ENCODE measurements around the gene WDR72.
"Not testable (repeated sequence)": the region's sequence is repeated elsewhere in the genome, so short reads cannot be mapped to it uniquely, and the experiment has no call there.

WDR72 gene

DNA sequence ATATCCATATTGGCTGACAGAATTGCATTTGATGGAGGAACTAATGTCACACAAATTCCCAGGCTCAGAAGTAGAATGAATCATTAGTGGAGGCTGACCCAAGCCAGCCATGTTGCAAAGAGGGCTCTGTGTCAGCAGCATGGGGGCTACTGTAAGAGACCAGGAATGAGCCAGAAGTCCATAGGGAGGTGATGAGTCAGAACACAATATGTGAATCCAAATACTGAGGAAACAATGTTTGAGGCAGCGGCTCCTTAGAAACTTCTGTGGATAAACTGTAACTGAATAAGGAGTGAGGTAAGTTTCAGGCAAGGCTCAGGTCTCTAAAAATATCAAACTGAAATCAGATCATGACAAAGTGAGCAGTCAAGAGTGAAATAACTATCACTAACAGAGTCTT, 170.7 kb downstream of the WDR72 start:
- DNase-seq: no peak

DNA sequence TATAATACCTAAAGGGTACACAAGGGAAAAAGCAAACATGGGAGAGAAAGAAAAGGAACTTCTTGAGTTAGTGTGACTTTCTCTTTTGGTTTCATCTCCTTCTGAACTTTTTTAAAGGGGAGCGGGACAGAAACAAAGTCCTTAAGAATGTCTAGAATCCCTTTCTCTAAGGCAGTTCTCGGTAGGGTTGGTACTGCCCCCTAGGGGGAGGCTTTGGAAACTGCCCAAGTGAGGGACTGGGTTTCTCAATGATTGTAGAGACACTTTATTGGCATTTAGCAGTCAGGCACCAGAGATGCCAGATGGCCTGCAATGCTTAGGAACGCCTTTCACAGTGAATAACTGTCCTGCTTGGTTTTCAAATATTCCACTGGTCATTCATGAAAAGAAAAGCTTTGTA, 172.7 kb downstream of the WDR72 start:
- no peak for DNase-seq

DNA sequence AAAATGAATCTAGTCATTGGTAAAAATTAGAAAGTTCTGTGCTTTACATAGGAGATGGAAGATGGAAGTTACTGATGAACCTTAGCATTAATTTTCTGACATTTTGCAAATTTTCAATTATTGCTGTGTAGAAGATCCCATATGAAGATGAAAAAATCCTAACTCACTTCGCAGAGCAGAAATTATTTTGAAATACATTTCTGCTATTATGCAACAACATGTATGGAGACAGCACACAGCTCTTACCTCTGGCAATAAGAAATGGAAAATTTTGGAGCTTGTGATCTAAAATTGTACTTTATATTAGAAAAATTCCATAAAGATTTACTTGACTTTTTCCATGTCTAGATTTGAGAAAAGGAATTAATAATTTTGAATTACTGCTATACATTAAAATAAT, 177.9 kb downstream of the WDR72 start:
- DNase-seq: no peak

DNA sequence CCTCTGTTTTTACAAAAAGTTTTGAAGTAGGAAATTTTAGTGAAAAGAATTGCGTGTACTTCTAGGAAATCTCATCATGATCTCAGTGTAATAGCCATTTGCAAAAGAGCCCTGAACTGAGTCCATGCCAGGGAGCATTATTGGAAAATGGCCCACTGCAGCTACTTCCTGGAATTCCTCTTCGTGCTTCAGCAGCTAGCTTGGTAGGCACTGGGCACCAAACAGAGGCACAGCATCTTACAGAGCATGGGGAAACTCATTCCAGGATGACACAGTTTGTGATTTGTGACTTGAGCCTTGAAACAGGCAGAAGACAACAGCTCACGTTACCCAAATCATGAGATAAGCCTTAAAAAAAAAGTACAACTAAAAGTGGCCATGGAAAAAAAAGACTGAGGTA, 179.1 kb downstream of the WDR72 start:
- DNase-seq: no peak

DNA sequence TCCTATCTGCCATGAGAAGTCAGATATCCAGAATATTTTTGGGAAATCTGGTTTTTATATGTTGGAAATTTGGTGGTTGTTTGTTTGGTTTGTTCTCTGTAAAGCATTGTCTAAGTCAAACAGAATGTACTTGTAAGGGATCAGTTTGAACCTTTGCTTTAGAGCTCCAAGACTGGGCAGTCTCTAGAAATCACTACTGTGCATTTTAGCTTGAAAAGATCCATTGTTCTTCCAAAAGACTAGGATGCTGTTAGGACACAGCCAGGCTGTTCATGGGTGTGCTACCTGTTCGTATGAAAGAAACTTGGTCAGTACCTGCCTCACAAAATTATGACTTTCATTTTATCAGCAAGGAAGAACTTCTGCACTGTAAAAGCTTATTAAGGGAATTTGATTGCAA, 182.6 kb downstream of the WDR72 start:
- no peak for DNase-seq

DNA sequence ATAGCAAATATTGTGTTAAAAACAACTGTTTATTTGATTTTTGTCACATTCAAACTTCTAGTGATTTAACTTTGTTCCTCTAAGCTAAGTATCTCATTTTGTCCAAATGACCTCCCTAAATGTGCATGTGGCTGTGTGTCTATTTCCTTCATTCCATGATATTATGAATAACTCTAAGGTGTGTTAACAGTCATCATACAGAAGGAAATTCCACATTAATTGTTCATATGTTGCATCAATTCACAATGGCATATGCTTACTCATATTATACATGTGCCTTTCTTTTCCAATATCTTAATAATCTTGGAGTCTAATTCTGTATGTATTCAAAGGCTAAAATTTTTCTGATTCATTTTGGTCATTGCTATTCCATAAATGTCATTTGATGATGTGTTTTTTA, 186.4 kb downstream of the WDR72 start:
- no peak for DNase-seq

DNA sequence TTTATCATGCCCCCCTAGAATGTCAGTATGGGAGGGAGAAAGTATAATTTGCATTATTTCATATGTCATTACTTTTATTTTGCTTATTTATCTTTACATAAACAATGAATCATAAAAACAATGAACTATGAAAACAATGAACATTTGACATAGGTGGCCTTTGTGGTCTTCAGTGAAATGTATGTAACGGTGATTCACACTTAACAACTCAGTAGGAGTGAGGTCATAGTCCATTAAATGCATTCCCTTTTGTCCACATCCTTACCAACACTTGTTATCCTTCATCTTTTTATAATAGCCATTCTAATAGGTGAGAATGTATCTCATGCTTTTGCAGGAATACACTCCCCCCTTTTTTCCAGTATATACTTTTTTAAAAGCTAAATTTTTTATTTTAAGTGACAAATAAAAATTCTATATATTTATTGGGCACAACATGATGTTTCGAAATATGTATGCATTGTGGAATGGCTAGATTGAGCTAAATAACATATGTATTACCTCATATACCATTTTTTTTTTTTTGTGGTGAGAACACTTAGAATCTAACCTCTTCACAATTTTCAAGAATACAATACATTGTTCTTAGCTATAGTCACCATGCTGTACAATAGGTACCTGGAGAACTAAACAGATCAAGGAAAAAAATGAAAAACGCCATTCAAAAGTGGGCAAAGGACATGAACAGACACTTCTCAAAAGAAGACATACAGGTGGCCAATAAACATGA, 189.5 kb downstream of the WDR72 start:
- DNase-seq: no peak

DNA sequence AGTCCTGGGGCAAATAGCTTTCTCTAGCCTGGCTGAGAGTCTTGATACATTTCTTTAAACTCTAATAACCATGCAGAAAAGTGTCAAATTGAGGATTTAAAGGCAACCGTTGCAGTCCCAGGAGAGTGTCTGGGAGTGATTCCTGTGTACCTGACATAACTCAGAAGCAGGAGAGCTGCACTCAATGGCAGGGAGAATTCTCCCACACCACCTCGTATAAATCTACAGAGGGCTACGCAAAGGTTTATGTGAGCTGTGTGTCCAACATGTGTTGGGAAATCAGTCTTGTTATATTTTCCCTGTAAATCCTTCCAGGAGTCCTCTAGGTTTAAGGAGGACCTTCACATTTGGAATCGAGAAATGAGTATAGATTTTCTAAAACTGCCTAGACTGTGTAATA, 192.6 kb downstream of the WDR72 start:
- no peak for DNase-seq

DNA sequence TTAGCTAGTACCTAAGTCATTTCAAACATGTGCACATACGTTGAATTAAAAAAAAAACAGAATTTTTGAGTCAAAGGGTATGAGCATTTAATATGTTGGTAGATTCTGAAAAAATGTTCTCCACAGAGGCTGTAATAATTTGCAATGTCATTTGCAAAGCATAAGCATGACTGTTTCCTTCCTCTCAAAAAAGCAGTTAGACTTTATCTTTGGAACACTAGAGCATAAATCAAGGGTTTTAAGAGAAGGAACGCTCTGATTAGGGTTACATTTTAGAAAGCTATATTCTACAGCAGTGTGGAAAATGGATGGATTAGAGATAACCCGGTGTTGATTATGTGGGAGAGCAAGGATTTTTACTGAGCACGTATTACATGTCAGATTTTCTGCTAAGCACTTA, 193.7 kb downstream of the WDR72 start:
- DNase-seq: no peak

DNA sequence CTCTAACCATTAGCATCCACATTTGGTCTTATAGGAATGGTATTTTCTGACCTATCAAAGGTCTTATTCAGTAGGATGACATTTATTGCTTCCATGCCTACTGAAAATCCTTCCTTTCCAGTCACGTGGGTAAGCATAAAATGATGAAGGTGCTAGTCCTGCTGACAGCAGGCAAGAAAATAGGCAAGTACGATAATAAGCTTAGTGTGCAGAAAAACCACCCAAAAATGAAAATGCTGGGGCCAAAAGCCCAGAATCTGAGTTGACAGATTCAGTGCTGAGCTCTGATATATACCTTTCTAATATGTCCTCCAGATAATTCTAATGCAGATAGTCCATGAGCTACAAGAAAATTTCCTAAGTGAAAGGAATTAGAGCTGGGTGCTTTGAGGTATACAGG, 194.8 kb downstream of the WDR72 start:
- DNase-seq: no peak

DNA sequence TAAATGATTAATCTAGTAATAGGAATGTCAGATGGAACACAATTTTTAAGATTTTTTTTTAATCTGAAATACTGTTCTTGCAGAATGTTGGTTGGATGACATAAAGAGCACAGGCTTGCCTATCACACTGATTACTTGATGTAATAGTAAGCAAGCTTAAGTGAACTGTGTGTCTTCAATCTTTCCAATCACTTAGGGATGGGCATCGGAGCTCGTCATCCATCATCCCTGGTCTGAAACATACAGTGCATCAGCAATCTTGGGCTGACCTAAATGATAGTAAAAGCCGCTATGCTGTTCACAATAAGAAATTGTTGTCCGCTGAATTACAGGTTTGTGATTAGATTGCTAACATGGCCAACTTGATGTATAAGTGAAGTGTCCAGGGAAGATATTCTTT, 195.8 kb downstream of the WDR72 start:
- DNase-seq: no peak

DNA sequence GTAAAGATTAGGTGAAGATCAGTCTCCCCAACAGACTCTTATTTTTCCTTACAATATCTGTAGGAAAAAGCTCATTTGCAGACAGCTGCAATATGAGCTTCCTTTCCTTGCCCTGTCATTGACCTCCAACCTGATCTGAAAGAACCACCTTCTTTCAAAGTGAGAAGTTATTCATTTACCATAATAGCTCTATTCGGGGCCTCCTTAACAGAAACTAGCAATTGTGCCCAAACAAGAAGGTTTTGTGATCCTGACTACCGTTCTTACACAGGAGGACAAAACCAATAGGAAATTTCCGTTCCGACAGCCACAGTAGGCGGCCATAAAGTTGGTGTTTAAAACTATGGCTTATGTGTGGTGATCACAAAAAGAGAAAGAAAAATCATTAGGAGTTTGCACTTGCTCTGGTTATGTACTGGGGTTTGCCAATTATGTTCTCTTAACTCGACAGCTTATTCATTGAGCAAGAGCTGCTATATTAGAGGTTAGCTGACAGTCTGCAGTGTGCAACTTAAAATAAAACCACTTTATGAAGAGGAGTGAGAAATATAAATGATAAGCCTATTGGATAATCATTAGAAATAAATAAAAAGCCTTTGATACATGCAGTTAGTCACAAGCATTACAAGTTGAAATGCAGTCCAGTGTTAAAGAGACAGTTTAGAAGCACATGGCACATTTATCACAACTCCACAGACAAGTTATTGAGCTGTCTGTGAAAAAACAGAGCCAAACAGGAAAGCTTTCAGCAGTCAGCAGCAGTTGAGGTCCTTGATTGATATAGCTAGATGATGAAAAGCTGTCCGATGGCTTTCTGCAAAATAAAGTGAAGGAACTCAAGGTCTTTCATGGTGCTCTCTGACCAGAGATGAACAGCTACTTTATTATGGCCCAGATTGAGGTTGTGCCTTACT, 199.8 kb downstream of the WDR72 start:
- no peak for DNase-seq

DNA sequence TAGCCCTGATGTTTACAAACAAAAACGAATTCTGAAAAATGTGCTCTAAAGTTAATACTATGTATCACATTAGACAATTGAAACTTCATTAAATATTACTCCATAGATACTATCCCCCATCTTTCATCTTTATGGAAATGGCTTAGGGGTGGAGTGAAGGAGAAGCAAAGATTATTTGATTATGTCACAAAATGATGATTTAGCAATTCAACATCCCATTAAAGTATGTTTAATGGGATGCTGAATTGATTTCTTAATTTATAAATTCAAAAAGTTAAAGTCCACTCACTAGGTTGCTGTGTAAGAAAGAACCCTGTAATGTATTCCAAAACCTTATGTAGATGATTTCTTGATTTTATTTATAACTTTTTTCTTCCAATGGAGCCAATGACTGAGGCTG, 201.1 kb downstream of the WDR72 start:
- DNase-seq: no peak

DNA sequence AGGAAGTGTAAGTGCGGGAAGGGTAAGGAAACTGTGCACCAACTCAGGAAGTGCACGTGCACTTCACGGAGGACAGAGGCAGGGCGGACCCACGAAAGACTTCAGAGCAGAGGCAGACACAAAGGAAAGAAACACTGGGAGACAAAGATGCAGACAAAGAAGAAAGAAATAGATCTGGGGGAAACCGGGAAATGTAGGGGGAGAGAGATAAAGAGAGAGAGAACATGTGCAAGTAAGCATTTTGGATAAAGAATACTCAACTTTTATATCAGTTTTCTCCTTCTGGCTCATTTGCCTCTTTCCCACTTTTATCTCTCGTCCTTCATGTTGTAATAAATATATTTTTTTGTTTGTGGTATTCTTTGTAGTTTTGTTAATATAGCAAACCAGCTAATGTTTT, 204.2 kb downstream of the WDR72 start:
- no peak for DNase-seq

DNA sequence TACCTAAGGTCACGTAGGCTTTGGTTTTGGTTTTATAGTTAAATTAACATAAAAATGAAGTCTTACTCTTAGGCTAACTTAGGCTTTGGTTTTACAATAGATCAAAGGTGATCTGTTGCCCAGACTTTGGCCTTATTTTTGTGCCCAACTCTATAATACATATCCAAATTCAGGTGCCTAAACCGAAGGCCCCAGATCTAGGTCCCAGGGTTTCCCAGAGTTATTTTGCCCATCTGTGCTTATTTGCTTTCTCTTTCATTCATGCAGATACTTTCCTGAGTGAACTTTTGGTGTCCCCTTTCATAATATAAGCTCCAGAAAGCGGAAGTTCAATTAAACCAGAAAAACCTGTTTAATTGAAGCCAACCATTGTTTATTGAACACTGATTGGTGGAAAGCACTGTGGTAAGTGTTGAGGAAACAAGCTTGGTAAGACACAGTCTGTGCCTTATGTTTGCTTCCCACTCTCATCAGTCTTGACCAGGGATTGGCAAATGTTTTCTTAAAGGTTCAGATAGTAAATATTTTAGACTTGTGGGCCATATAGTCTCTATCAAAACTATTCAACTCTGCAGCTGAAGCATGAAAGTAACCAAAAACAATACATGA, 209.7 kb downstream of the WDR72 start:
- no peak for DNase-seq

DNA sequence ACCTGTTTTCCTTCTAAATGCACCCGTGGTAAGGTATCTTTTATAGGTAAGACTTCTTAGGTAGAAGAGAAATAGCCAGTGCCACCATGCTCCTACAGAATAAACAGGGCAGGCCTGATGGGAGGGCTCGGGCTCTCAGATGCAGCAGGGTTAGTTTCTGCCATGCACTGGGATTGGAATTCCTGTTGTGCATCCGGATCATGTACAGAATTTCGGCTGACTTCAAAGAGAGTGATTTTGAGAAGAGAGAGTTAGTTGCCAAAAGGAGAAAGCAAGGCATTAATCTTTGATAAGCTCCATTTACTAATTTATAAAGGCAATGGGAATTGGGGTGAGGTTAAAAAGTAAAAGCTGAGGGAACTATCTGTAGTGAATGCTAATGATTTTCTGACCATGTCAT, 211.2 kb downstream of the WDR72 start:
- DNase-seq: no peak

DNA sequence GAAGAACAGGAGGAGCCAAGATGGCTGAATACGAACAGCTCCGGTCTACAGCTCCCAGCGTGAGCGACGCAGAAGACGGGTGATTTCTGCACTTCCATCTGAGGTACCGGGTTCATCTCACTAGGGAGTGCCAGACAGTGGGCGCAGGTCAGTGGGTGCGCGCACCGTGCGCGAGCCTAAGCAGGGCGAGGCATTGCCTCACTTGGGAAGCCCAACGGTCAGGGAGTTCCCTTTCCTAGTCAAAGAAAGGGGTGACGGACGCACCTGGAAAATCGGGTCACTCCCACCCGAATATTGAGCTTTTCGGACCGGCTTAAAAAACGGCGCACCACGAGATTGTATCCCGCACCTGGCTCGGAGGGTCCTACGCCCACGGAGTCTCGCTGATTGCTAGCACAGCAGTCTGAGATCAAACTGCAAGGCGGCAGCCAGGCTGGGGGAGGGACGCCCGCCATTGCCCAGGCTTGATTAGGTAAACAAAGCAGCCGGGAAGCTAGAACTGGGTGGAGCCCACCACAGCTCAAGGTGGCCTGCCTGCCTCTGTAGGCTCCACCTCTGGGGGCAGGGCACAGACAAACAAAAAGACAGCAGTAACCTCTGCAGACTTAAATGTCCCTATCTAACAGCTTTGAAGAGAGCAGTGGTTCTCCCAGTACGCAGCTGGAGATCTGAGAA, 218.7 kb downstream of the WDR72 start:
- DNase-seq: not testable (repeated sequence)

DNA sequence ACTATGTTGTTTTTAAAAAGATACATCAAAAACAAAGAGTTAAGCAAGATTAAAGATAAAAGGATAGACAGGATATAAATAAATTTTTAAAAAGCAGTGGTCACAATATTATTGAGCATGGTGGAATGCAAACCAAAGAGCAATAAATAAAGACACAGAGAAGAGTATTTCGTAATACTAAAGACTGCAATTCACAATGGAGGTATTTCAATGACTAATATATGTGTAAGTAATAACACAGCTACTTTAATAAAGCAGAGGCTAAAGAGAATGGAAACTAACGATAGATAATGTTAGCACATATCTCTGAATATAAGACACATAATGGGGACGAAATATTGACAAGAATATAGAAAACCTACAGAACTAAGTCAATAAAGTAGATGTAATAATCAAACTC, 219.6 kb downstream of the WDR72 start:
- no peak for DNase-seq

DNA sequence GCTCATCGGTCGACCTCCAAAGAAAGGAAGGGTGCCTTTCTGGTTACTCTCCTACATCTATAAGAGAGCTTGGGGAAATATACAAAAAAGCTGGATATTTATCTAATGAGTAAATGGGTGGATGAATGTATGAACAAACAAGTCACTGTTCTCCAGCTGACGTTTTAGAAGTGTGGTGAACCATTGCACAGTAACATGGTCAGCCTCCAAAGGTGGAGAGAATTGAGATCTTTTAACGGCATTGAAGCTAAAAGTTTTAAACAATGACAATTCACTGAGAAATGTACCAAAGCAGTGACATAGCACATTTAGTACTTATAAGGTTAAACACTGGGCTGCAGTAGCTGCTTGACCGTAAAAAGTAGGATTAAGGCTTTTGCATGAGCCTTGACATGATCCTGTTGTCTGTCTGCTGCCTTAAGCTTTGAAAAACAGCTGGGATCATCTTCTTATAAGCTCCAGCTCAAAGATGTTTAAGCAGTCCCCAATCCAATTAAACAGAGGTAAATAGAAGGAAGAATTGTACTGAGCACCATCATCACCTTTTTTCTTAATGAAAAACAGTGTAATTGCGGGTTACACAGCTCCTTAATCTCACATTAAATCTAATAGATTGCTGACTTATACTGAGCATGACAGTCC, 222.9 kb downstream of the WDR72 start:
- no peak for DNase-seq

DNA sequence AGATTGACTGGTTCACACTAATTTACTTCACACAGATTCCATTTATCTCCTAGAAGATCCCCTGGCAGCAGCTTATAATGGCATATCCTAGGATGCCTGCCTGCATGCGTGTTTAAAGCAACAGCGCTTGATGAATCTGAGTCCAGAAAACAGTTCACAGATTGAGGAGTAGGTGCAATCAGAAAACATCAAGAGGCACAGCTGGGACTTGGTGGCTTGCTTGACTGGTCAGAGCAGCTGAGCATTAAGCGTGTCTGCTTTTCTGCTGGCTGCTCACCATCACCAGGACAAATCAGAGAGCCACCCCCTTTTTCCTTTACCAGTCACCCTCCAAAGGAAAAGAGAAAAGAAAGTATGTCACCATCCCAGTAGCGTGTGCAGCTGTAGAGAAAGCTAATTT, 223.6 kb downstream of the WDR72 start:
- no peak for DNase-seq

DNA sequence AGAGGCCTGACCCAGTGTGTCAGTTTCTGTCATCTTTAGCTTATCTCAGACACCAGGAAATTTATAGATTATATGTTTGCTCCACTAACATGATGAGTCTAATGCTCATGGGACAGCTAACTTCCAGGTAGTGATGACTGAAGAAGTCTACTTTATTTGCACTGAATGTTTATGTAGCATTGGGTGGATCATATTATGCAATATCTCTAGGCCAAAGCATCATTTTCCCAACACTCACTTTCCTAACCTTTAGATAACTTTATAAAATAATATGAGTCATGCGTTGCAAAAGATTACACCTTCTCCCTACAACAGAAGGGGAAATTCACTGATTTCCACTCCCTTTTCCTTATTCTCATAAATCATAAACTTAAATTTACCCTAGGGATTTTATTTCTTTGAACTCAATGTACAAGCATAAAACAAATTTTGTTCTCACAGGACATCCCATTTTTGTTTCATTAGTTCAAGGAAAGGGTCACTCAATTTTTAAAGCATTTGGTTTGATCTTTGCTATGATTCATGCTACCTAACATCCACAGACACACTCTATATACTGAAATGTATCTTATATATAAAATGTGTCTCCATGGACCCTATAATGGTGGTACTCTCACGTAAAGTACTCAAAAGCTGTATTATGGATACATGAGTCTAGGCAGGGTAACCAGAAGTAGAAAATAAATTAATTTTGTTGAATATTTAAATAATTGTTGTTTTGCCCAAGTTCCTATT, 225.2 kb downstream of the WDR72 start:
- no peak for DNase-seq

DNA sequence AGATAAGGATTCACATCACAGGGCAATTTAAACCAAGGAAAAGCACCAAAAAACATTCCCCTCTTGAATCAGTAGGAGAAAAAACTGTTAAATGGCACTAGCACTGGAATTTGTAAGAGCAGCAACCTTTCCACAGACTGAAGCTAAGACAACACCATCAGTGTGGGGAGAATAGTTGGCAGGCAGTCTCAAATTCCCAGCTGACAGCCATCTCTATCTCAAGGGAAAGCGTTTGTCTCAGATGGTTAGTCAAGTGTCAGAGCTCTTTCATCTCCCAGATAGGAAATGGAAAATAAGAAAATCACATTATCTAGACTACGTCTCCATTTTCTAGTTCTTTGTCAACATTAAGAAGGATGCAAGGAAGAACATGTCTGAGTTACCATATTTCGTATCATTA, 228.7 kb downstream of the WDR72 start:
- DNase-seq: no peak

Data from activated T-cell treated with anti-CD3 and anti-CD28 coated beads for 4 hours (primary cell).